GM19193 (cell line): ENCODE measurements around the gene CD74.

Experiments used
- POLR2A ChIP-seq: IDR thresholded peaks from 4 replicates; pipeline ENCODE4 v1.6.1; 2011; ENCODE audit not compliant: insufficient read depth, insufficient read length; ENCODE audit errors: extremely low read depth

CD74 gene

DNA sequence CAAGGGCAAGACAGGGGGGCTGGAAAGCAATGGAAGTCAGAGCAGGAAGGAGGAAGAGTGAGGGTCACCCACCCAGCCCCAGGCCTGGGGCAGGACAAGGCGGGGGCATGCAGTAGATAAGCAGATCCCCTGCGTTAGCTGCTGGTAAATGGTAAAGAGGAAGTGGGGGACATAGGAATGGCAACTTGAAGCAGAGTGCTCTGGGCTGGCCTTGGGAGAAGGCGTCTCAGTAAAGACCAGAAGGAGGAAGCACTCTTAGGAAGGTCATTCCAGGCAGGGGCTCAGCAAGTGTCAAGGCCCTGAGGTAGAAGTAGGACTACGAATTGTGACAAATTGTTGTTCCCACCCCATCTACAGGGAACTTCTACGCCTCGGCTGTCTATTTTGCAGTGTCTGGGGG, 40.1 kb downstream of the CD74 start:
- TF ChIP-seq POLR2A = no peak

DNA sequence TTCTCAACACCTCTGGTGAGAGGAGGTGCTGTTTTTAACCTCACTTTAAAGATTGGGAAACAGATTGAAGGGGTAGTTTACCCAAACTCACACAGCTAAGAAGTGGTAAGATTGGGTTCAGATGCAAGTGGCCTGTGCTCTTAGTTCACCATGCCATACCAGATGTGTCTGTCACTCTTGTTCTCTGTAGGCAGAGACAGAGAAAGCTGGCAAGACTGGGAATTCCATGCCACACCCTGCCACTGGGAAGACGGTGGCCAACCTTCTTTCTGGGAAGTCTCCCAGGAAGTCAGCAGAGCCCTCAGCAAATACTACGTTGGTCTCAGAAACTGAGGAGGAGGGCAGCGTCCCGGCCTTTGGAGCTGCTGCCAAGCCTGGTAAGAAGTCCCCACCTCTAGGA, 44.2 kb downstream of the CD74 start:
- no peak for TF ChIP-seq POLR2A

DNA sequence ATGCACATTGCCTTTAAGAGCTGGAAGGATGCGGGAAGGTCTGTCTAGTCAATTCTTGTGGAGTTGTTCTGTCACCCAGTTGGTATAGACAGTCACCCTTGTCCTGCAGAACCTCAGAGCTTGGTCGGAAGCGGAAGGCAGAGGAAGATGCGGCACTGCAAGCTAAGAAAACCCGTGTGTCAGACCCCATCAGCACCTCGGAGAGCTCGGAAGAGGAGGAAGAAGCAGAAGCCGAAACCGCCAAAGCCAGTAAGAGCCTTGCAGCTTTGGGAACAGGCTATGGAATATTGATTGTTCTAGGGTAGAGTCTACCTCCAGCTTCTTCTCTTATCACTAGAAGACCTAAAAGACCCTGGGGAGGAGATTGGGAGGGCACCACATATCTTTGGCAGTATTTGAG, 48.7 kb downstream of the CD74 start:
- no peak for TF ChIP-seq POLR2A

DNA sequence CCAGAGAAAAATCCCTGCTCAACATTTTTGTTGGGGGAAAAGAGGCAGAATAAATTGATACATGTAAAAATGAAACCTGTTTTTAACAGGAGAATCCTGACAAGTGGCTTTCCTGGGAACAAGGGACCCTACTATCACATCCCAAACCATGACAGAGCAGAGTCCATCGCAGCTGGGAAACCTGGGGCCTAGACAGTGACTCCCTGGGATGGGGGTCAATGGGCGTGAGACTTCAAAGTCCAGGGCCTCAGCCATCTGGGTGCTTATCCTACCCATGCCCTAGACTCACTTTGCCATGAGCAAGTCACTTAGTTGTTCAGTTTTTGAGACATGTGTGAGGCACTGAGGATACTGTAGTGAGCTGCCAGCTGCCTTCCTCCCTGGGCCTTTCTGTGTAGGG, 49.5 kb downstream of the CD74 start:
- TF ChIP-seq POLR2A = no peak

DNA sequence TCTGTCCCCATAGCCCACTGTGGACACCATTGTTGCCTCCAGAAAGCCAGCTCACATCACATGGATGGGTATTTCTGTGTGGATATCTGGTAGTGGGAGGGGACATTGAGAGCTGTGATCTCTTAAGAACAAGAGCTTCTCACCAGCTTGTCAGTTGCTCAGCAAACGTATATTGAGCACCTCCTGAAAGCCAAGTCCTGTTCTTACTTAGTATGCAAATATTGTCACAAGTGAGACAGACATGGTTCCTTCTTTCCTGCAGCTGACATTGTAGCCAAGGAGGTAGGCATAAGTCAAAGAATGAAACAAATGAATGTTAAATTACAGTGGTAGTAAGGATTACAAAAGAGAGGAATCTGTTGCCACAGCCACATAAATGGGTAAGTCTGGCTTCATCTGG, 51.4 kb downstream of the CD74 start:
- no peak for TF ChIP-seq POLR2A

DNA sequence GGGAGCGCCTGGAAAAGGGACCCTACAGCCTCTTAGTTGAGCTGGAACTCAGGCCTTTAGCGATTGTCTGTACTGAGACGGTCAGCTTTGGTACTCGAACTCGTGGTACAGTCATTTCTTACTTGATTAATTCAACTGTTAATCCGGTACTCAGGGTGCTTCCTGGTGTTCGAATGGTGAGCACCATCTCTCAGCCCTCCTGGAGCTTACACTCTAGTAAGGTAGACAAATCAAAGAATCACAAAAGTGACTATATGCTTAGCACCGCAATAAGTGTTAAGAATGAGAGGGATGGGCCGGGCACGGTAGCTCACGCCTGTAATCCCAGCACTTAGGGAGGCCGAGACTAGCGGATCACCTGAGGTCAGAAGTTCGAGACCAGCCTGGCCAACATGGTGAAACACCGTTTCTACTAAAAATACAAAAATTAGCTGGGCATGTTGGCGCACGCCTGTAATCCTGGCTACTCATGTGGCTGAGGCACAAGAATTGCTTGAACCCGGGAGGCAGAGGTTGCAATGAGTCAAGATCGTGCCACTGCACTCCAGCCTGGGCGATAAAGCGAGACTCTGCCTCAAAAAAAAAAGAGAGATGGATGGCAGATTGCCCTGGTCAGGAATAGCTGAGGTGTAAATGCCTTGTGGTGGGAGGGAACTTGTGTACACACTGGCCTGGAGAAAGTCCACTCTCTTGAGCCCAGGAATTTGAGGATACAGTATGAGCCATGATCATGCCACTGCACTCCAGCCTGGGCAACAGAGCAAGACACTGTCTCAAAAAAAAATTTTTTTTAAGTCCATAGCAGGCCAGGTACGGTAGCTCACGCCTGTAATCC, 54.2 kb downstream of the CD74 start:
- no peak for TF ChIP-seq POLR2A

DNA sequence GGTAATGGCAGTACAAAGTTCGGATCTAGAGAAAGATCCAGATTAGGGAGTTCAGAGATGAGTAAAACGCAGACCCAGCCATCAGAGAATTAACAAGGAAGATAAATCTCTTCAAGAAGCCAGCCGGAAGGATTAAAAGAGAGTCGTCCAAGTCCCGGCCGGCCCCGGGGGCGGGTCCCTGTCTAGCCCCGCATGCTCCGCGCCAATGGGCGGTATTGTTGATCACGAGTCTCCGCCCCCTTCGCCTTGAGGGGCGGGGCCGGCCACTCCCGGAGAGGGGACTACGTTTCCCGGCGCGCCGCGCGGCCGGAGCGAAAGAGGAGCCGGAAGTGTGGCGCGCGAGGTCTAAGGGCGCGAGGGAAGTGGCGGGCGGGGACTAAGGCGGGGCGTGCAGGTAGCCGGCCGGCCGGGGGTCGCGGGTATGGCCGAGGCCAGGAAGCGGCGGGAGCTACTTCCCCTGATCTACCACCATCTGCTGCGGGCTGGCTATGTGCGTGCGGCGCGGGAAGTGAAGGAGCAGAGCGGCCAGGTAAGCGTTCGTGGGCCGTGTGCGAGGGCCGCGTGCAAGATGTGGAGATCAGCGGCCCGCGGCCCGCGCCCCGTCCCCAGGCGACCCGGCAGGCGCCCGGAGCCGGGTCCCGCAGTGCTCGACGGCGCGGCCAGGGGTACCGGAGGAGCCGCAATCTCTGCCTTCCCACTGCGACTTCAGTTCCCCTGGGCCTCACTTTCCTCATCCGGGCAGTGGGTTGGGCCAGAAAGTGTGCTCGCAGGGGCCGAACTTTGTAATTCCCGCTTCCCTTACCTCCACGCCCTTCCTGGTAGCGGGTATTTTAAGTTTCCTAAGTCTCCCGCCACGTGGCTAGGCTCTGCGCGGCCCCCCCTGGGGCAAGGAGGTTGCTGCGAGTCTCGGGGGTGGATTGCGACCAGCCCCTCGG, 55.1 kb downstream of the CD74 start, which contains the start of gene TCOF1:
Gene TCOF1 (plus strand): TSS at position 372 of the 935 bp plus-strand sequence. CDS start 50 bp downstream, at position 422.
- peak; percentile 65 for TF ChIP-seq POLR2A

DNA sequence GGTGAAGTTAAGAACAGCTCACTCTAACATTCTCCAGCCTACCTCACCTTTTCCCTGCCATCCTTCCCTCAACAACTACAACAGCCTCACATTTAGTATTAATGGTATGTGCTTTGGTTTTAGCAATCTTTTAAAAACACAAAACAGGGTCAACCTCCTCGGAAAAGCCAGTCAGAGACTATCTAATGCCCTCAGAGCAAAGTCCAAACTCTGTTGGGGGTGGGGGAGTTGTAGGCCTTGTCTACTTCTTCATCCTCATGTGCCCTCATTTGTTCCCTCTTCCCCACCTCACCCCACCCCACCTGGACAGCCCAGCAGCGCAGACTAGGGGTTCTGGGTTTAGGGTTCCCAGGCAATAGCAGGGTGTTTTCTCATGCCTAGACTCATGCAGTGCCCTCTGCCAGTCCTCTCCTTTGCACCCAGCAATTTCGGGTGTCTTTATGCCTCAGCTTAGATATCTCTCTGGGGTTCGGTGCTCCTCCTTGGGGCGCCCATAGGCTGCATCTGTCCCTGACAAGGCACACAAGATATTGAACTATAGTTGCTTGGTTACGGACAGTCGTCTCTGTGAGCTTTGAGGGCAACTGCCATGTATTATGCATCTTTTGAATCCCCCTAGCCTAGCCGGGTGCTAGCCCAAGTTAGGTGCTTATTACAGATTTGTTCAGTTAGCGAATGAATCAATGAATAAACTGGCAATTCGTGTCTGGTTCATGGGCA, 56.0 kb downstream of the CD74 start:
- TF ChIP-seq POLR2A = no peak

DNA sequence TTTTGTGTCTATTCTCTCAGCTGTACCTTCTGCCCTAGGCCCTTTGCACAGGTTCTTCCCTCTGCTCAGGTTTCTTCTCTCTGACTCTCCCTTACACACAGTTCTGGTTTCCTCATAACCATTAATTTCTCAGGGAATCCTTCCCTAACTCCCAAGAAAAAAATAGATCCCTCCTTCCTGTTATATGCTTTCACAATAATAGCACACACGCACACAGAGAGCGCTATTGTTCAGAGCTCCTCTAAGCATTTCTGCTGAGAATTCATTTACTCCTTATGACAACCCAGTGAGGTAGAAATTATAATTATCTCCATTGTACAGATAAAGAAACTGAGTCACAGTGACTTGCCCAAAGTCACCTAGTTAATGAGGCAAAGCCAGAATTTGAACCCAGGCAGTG, 56.9 kb downstream of the CD74 start:
- no peak for TF ChIP-seq POLR2A

DNA sequence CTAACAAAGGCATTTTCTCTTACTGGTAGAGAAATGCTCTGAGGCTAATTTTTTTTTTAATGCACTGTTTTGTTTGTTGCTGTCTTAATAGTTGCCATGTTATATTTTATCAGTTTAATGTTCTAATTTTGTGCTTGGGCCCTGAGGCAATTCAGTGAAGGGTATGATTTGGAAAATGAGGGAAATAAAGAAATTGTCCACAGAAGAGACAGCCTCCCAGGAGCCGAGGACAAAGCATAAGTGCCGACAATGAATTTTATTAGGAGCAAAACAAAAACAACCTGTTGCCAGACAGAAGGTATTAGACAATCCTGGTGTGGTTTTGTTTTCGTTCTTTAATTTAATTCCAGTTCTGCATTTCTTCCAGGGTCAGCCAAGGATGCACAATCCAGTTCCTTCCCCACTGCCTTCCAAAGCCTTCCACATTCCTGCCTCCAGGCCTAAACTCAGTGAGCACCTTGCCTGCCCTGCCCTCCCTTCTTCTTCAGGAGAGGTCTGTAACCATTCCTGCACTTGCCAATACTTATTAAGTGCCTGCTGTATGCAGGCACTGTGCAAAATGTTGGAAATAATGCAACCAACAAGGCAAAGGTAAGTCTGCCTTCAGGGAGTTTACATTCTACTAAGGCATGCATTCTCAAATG, 59.6 kb downstream of the CD74 start:
- TF ChIP-seq POLR2A = no peak

DNA sequence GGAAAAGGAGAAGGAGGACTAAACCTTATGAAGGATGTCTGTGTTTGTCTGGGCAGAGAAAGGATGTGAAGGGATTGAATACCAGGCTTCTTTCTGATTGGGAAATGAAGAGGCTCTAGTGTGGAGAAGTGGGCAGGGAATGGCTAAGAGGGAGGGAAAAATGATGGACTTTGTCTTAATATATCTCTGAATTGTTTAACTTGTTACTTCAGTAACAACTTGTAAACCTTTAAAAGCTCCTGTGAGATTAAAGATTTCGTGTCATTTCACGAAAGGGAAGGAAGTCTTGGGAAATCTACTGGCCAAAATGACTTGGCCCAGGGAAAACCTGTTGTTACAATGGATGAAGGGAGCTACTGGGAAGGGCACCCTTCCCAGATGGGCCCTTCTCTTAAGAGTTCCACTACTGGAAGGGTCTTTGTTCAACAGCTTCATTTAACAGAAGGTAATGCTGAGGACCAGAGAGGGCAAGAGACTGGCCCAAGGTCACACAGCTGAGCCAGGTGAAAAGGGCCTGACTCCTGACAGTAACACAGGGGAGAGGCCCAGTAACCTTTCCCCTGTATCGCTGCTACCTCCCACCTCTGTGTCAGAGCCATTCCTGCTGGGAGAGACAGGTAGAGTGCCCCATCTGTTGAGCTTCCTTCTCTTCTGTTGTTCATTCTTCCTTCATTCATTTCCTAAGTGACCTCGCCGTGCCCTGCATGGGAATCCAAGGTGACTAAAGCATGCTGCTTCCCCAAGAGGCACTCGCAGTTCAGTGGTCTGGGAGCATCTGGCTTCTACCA, 60.3 kb downstream of the CD74 start:
- TF ChIP-seq POLR2A = no peak
